K562 (cell line): ENCODE results near the gene SPHK2. TPM values are rescaled to one million over a fixed set of nuclear protein-coding genes. Genes with fewer than 3 reads are reported as not detected.

ENCODE experiments used
- ARHGAP35 ChIP-seq: fragments of 450-650 bp; IDR thresholded peaks from 2 replicates; pipeline ENCODE4 v1.6.1; 2018; ENCODE audit not compliant: partially characterized antibody
- C11orf30 ChIP-seq: fragments of 450-650 bp; IDR thresholded peaks from 2 replicates; pipeline ENCODE4 v1.6.1; 2016; ENCODE audit warnings: low read depth, mild to moderate bottlenecking
- COPS2 ChIP-seq: fragments of 450-650 bp; conservative IDR thresholded peaks from 2 replicates; pipeline ENCODE4 v1.6.1; 2016; ENCODE audit warnings: mild to moderate bottlenecking, moderate library complexity
- ELF4 ChIP-seq: fragments of 450-650 bp; formaldehyde crosslinking; IDR thresholded peaks from 2 replicates; pipeline ENCODE4 v1.4.0; 2022; ENCODE audit warnings: missing genetic modification characterization
- ETV5 ChIP-seq: sonication (generic); formaldehyde crosslinking; IDR thresholded peaks from 2 replicates; pipeline ENCODE4 v1.4.0; 2020; ENCODE audit warnings: low read depth, mild to moderate bottlenecking, missing genetic modification reagents
- ETV6 ChIP-seq, 3 experiments: fragments of 150-350 bp in 1 of 3; sonication (generic) in 1 of 3; formaldehyde crosslinking in 1 of 3; IDR thresholded peaks; 2 replicates each; pipeline versions ENCODE4 v1.6.1 to v1.8.0; 2014 to 2022; ENCODE audit warnings: borderline replicate concordance in 2 of 3, low read depth in 2 of 3, antibody characterized with exemption in 1 of 3, low read length in 1 of 3, mild to moderate bottlenecking in 1 of 3, missing genetic modification reagents in 1 of 3
- FOXJ3 ChIP-seq: sonication (generic); formaldehyde crosslinking; IDR thresholded peaks from 2 replicates; pipeline ENCODE4 v1.4.0; 2020; ENCODE audit warnings: mild to moderate bottlenecking, missing genetic modification reagents
- HSF4 ChIP-seq: fragments of 250-450 bp; sonication (Bioruptor Pico); IDR thresholded peaks from 2 replicates; pipeline ENCODE4 v2.1.2; 2022; ENCODE audit warnings: mild to moderate bottlenecking, moderate library complexity, borderline replicate concordance
- KLF1 ChIP-seq: fragments of 450-650 bp; IDR thresholded peaks from 2 replicates; pipeline ENCODE4 v1.6.1; 2016; ENCODE audit warnings: missing genetic modification characterization, missing compliant biosample characterization
- LARP7 ChIP-seq: fragments of 450-650 bp; IDR thresholded peaks from 2 replicates; pipeline ENCODE4 v1.6.1; 2016
- POLR2AphosphoS5 ChIP-seq: IDR thresholded peaks from 2 replicates; pipeline ENCODE4 v1.6.1; 2011; ENCODE audit warnings: mild to moderate bottlenecking, low read depth, low read length, moderate library complexity; ENCODE audit not compliant: control insufficient read depth, insufficient read depth
- PRPF4 ChIP-seq: fragments of 200-400 bp; formaldehyde crosslinking; IDR thresholded peaks from one replicate; pipeline ENCODE4 v1.6.1; 2017; ENCODE audit warnings: low read length, low read depth, mild to moderate bottlenecking; ENCODE audit not compliant: insufficient read depth, poor library complexity, severe bottlenecking
- PTRF ChIP-seq: fragments of 450-650 bp; IDR thresholded peaks from 2 replicates; pipeline ENCODE4 v1.6.1; 2016; ENCODE audit warnings: mild to moderate bottlenecking, missing genetic modification characterization, missing compliant biosample characterization
- RFX5 ChIP-seq: IDR thresholded peaks from 2 replicates; pipeline ENCODE4 v1.6.1; 2011; ENCODE audit warnings: low read depth, mild to moderate bottlenecking, improper control_type of control experiment, low read length
- SRF ChIP-seq, 2 experiments: fragments of 250-450, 450-650 bp in 1 of 2; sonication (Bioruptor Pico) in 1 of 2; sonication (generic) in 1 of 2; formaldehyde crosslinking; IDR thresholded peaks; 2 replicates each; pipeline versions ENCODE4 v1.5.0 to v1.5.1; 2020 to 2022; ENCODE audit warnings: mild to moderate bottlenecking in 1 of 2, missing genetic modification reagents in 1 of 2
- SRSF7 ChIP-seq: fragments of 200-400 bp; formaldehyde crosslinking; optimal IDR thresholded peaks from 2 replicates; pipeline ENCODE3; 2017; ENCODE audit warnings: mild to moderate bottlenecking, low read depth, low read length
- TFAM ChIP-seq: fragments of 250-450 bp; sonication (Bioruptor Pico); conservative IDR thresholded peaks from 2 replicates; pipeline ENCODE4 v1.5.0; 2021; ENCODE audit warnings: mild to moderate bottlenecking, moderate library complexity
- ZBED1 ChIP-seq: IDR thresholded peaks from 2 replicates; pipeline ENCODE4 v1.6.1; 2014
- ZNF23 ChIP-seq: fragments of 250-450 bp; sonication (Bioruptor Pico); IDR thresholded peaks from 2 replicates; pipeline ENCODE4 v1.4.0; 2020; ENCODE audit warnings: mild to moderate bottlenecking
- ZNF239 ChIP-seq: fragments of 250-450 bp; sonication (Bioruptor Pico); IDR thresholded peaks from 2 replicates; pipeline ENCODE4 v1.4.0; 2020; ENCODE audit warnings: mild to moderate bottlenecking
- ZNF282 ChIP-seq: sonication (generic); formaldehyde crosslinking; IDR thresholded peaks from 2 replicates; pipeline ENCODE4 v1.8.1; 2023; ENCODE audit warnings: missing genetic modification reagents
- ZNF436 ChIP-seq: fragments of 250-450, 450-650 bp; sonication (Bioruptor Pico); formaldehyde crosslinking; IDR thresholded peaks from 2 replicates; pipeline ENCODE4 v1.7.0; 2020; ENCODE audit warnings: mild to moderate bottlenecking
- polyA plus RNA-seq, 8 experiments: library from polyadenylated mRNA; depleted of rRNA in 4 of 8; stranded (reverse) in 5 of 8; unstranded in 3 of 8; fragments of >200 nt; fragmentation: Nextera tagmentation in 2 of 8; fragmentation: Illumina TruSeq in 1 of 8; extraction: Ambion mirVana in 2 of 8; extraction: Trizol in 1 of 8; gene quantifications; 2 replicates each; pipeline versions ENCODE4 v1.2.1 to v1.2.3, GENCODE V29; 2011 to 2014; ENCODE audit warnings: inconsistent platforms in 1 of 8, missing spikeins in 1 of 8
- total RNA-seq, 7 experiments: library from RNA; depleted of rRNA in 6 of 7; stranded (reverse); fragments of >200 nt in 6 of 7; fragmentation: Illumina TruSeq in 2 of 7; extraction: Trizol in 2 of 7; gene quantifications; 2 replicates each; pipeline versions ENCODE4 v1.2.1 to v1.2.3, GENCODE V29; 2011 to 2021; ENCODE audit warnings: low replicate concordance in 1 of 7
- TF ChIP-seq, protein P1 (sequence below), 2 experiments: fragments of 450-650 bp; IDR thresholded peaks; 2 replicates each; pipeline ENCODE4 v1.6.1; 2018; ENCODE audit warnings: mild to moderate bottlenecking in 2 of 2, low read depth in 1 of 2; ENCODE audit not compliant: partially characterized antibody in 2 of 2
- TF ChIP-seq, protein P2 (sequence below), 2 experiments: fragments of 450-650 bp; IDR thresholded peaks; 2 replicates each; pipeline ENCODE4 v1.6.1; 2016

SPHK2 gene
- total and polyA plus RNA-seq, 9 of the 15 experiments (the other 6 are each of a cell fraction or from before 2014, with no cell fraction given), result 0.10 to 15.2 (median 2.9) TPM

GRCh38 chr19:48619692-48620585 is 633 bp downstream of the SPHK2 start (continued):
- TF ChIP-seq ETV6 (IDR thresholded peaks at IDR 0.05; ENCODE audit: borderline replicate concordance in 1 of 2, low read depth in 2 of 2, low read length in 1 of 2) (no peak), ETV6 (CRISPR knock-in tag; IDR thresholded peaks at IDR 0.05; ENCODE audit: borderline replicate concordance) (no peak), FOXJ3 (CRISPR knock-in tag) (no peak), ZBED1 (no peak), TFAM (CRISPR knock-in tag) (no peak), PRPF4 (no peak), ZNF23 (CRISPR knock-in tag) (no peak), ARHGAP35 (no peak), RFX5 (no peak), COPS2 (no peak), ETV5 (CRISPR knock-in tag) (no peak), SRF (CRISPR knock-in tag; IDR thresholded peaks at IDR 0.05) (no peak), ELF4 (CRISPR knock-in tag) (0 out of 2 replicates have a peak, but pooled peaks have one; percentile 7), HSF4 (CRISPR knock-in tag) (no peak), C11orf30 (peak; percentile 47), ZNF239 (CRISPR knock-in tag) (no peak), SRSF7 (no peak), KLF1 (tag) (no peak), ZNF436 (CRISPR knock-in tag) (no peak), POLR2AphosphoS5 (no peak), PTRF (tag) (peak; percentile 25; the same call in 1 of the 2 replicates), LARP7 (peak; percentile 63; the same call in 1 of the 2 replicates), ZNF282 (no peak)
- TF ChIP-seq, protein P1, sequence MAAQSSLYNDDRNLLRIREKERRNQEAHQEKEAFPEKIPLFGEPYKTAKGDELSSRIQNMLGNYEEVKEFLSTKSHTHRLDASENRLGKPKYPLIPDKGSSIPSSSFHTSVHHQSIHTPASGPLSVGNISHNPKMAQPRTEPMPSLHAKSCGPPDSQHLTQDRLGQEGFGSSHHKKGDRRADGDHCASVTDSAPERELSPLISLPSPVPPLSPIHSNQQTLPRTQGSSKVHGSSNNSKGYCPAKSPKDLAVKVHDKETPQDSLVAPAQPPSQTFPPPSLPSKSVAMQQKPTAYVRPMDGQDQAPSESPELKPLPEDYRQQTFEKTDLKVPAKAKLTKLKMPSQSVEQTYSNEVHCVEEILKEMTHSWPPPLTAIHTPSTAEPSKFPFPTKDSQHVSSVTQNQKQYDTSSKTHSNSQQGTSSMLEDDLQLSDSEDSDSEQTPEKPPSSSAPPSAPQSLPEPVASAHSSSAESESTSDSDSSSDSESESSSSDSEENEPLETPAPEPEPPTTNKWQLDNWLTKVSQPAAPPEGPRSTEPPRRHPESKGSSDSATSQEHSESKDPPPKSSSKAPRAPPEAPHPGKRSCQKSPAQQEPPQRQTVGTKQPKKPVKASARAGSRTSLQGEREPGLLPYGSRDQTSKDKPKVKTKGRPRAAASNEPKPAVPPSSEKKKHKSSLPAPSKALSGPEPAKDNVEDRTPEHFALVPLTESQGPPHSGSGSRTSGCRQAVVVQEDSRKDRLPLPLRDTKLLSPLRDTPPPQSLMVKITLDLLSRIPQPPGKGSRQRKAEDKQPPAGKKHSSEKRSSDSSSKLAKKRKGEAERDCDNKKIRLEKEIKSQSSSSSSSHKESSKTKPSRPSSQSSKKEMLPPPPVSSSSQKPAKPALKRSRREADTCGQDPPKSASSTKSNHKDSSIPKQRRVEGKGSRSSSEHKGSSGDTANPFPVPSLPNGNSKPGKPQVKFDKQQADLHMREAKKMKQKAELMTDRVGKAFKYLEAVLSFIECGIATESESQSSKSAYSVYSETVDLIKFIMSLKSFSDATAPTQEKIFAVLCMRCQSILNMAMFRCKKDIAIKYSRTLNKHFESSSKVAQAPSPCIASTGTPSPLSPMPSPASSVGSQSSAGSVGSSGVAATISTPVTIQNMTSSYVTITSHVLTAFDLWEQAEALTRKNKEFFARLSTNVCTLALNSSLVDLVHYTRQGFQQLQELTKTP (IDR thresholded peaks at IDR 0.05; ENCODE audit: low read depth in 1 of 2, partially characterized antibody in 2 of 2), result no peak
- TF ChIP-seq, protein P2, sequence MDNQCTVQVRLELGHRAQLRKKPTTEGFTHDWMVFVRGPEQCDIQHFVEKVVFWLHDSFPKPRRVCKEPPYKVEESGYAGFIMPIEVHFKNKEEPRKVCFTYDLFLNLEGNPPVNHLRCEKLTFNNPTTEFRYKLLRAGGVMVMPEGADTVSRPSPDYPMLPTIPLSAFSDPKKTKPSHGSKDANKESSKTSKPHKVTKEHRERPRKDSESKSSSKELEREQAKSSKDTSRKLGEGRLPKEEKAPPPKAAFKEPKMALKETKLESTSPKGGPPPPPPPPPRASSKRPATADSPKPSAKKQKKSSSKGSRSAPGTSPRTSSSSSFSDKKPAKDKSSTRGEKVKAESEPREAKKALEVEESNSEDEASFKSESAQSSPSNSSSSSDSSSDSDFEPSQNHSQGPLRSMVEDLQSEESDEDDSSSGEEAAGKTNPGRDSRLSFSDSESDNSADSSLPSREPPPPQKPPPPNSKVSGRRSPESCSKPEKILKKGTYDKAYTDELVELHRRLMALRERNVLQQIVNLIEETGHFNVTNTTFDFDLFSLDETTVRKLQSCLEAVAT (IDR thresholded peaks at IDR 0.05), result 0 out of 4 replicates have a peak, but pooled peaks of 1 of the 2 experiments have one; percentile 11
